Measurements from ENCODE around the gene RFX4.

RFX4 gene

GRCh38 chr12:106582641-106583230 lies at the start of gene RFX4:
Gene RFX4, plus strand, starts transcription at chr12:106583004. Its CDS starts 317 bp downstream, at chr12:106583321.
- peak; percentile 31 for DNase-seq

- no peak for DNase-seq
Observed at GRCh38 chr12:106541201-106541600, 41.6 kb upstream of the RFX4 start.

DNA sequence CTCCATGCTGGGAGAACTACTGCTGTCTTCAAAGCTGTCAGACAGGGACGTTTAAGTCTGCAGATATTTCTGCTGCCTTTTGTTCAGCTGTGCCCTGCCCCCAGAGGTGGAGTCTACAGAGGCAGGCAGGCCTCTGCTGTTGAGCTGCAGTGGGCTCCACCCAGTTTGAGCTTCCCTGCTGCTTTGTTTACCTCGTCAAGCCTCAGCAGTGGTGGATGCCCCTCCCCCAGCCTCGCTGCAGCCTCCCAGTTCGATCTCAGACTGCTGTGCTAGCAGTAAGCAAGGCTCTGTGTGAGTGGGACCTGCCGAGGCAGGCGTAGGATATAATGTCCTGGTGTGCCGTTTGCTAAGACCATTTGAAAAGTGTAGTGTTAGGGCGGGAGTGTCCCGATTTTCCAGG lies 31.4 kb upstream of the RFX4 start:
- no peak for DNase-seq

- DNase-seq, result no peak
Observed at GRCh38 chr12:106552228-106552627, 30.6 kb upstream of the RFX4 start.

DNA sequence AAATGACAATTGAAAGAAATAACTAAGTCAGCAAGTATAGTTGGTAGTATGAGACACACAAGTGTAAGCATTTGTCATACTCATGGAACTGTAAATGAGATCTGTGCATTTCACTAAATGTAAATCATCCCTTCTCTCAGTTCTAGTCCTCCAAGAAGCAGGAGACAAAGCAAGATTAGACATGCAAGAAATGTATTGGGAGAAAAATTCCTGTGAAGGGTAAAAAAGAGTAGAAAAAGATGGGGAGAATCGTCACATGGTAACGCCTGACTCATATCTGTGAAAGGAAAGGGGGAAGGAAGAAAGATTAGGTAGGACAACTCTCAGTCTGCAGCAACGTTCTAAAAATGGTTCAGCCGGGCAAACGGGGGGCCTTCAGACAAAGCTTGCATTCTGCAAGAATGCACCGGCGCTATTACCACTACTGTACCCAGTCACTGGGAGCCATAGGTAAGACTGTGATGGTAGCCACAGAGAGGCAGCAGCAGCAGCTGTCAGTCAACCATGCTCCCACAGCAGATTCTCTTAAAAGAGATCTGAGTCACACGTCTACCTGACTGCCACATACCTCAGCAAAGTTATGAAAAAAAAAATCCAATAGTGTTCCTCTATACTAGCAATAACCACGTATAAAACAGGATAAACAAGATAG lies 18.0 kb upstream of the RFX4 start:
- no peak for DNase-seq

GRCh38 chr12:106566771-106567170 lies 16.0 kb upstream of the RFX4 start:
- no peak for DNase-seq

DNA sequence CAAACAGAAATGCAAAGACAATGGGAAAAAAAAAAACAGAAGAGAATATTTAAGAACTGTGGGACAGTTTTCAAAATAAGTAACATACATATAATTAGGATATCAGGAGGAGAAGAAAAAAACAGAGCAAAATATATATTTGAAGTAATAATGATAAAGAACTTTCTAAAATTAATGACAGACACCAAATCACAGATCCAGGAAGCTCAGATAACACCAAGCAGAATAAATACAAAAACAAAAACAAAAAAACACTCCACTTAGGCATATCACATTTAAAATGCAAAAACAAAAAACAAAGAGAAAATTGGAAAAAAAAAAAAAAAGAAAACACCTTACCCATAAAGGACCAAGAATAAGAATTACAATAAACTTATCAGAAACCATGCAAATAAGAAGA lies 9.6 kb upstream of the RFX4 start:
- DNase-seq, result no peak

- DNase-seq, result no peak
Observed at GRCh38 chr12:106576848-106577247, 6.0 kb upstream of the RFX4 start.

GRCh38 chr12:106580671-106581508 lies 1.9 kb upstream of the RFX4 start:
- DNase-seq, result no peak

DNA sequence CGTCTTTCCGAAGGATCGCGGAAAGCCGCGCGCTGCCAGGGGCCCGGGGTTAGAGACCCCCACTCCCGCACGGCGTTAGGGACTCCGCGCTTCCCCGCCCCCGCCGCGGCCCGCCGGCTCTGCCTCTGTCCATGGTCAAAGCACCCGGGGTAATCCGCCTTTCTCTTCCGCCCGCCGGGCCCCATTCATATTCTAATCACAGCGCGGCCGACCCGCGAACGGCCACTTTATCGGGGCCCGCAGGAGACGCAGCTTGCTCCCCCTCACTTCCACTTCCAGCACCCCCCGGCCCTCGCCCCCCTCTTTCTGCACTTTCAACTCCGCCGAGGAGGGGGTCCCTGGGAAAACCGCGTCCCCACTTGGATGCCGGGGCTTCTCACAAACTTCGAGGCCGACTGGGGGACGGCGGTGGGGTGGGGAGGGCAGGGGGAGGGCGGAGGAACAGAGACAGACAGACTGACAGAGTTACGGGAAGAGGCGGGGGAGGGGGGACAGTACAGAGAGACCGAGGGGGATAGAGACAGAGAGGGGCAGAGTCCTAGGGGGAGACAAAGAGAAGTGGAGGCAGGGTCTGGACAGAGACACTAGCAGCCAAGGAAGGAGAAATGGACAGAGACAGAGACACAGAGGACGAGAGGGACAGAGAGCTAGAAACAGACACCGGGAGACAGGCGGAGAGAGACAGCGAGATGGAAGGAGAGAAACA lies 1.1 kb upstream of the RFX4 start:
- peak; percentile 3 for DNase-seq

DNA sequence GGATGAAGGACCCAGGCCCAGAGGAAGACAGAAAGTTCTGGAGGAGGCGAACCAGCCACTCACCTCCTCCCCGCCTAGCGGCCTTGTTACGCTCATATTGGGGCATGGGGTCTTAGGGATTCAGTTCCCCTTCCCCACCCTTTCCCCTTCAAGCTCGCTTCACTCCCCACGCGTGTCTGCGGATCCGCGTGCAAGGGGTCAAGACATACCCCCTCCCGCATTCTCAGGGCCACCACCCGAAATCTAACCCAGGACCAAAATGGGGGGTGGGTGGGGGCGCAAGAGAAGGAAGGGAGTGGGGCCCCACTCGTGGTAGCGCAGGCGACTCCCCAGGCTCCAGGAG lies 584 bp upstream of the RFX4 start:
- DNase-seq, result no peak

GRCh38 chr12:106583242-106584103 lies 669 bp downstream of the RFX4 start:
- peak; percentile 31 for DNase-seq

DNA sequence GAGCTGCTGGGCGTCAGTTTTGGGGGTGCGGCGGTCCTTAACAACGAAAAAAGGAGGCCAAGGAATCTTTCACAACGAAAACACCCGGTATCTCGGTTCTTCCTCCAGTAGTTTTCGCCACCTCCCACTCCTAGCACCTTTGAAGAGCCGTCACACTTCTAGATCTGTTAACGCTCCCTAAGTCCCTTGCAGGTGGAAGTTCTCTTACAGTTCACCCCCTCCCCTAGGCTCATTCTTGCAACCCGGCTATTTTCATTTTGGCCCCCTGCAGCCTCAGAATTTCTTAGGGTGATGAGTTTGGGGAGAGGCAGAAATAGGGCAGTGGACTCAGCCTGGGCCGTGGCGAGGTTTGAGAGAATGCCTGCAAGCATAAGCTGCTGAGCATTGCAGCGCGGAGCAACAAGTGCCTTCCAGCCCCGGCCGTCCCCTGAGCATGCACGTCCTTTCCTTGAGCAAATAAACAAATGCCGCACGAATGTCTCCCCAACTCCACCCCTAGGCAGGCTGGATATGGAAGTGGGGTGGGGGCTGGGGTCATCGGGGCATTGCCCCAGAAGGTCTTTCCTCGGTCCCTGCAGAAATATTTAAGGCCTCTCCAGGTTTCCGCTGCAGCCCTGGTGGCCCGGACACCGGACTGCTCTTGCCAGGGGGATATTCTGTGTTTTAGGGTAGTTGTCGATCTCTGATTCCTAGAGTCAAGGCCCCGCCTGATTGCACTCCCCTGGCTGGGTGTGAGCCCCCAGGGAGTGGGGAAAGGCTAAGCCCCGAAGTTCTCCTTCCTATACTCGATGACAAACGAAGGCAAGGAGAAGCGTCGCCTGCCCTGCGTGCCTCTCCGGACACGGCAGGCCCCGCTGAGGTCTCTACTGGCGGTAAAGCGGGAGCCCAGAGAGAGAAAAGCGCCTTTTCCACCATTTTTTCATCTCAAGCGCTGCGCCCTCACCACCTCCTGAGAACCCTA lies 1.6 kb downstream of the RFX4 start:
- DNase-seq, result peak; percentile 28

- no peak for DNase-seq
Observed at GRCh38 chr12:106585105-106585520, 2.3 kb downstream of the RFX4 start.

DNA sequence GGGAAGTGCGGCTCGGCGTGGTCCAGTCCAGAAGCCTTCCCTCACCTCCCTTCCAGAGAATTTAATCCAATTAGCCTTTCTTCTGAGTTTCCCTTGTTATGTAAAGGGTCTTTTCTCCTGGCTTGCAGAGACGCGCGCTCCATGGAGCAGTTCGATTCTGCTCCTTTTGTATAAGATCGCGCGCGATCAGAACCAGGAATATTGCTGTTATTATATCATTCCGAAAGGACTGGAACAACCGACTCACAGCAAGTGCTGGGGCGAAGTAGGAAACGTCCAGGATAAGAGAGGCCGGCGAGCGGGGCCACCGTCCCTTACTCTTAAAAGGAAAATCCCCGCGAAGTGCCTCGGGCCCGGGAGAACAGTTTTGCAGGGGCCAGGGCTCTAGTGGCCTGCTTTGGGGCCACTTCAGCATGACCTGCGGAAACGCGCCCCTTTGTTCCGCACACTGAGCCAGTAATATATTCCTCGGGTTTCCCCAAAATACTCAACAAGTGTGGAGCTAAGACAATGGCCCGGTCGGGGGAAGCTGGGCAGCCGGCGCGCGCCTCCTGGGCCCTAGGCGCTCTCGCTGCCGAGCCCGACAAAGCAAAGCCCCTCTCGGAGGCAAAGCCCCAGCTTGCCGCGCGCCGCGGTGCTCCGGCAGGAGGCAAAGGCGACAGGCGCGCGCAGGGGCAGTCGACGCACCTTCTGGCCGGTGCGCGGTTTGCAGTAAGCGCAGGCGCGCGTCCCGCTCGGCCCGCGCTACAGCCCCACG lies 2.9 kb downstream of the RFX4 start:
- peak; percentile 65 for DNase-seq

- DNase-seq, result no peak
Observed at GRCh38 chr12:106586278-106586802, 3.5 kb downstream of the RFX4 start.

DNA sequence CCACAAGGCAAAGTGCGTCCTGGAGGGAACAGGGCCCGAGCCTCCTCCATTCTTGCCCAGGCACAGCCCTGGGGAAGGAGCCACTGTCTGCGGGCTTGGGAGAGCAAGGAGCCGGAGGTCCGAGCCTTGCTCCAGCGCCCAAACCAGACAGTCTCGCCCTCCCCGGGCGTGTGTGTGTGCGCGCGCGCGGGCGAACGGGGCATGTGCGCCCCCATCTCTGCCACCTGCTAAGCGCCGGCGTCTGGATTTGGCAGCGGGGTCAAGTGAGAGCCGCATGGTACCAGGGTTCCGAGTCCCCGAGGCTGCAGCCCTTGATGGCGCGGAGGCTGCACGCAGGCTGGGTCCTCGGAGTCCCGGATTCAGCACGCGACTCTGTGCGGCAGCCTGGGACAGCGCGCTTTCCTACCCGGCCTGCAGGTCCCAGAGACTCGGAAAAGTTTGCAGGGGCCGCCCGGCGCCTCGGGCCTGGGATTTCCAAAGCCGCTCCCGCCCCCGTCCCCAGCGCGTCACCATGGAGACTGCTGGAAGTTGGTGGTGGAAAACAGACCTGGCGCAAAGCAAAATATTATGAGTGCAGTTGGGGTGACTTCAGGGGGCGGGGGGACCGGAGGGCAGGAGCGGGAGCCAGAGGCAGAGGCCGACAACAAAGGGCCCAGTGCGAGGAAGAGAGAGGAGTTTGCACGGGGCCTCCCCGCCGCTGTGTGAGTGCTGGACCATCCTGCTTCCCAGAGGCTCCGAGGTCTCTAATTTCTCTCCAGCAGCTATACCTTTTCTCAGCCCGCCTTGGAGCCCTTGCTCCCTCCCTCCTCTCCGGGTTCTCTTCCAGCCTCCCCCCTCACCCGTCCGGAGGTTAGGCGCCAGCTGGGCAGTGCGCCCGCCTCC lies 4.2 kb downstream of the RFX4 start:
- DNase-seq, result peak; percentile 19

DNA sequence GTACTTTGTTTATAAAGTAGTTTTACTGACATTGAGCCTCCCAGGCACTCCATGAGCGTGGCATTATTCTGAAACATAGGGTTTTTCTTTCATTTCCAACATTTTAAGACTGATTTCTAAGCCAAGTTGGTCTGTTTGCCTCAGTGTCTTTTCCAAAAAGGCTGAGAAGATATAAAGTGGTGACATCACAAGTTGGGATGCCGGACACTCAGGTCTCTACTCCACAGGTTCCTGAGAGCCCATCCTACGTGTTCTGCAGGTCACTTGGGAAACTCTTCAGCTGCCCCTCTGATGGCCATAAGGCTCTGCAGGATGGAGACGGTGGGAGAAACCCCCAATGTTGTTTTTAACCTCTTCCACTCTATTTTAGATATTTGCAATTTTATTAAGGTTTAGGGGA lies 6.0 kb downstream of the RFX4 start:
- DNase-seq, result no peak

GRCh38 chr12:106590601-106591000 lies 7.8 kb downstream of the RFX4 start:
- no peak for DNase-seq
